Measurements from ENCODE around the gene BDKRB1. TPM values are rescaled to one million over a fixed set of nuclear protein-coding genes. Genes with fewer than 3 reads are reported as not detected.

The BDKRB1 gene
- total and polyA plus RNA-seq, 9 of the 15 experiments (the other 6 are each of a cell fraction or from before 2014, with no cell fraction given): 0.06 to 0.23 (median 0.09) TPM; not detected in 1

GRCh38 chr14:96254687-96255086, 1.3 kb upstream of the BDKRB1 start:
- no peaks in the 10 kb centered on the region for H3K79me2 ChIP-seq (ENCODE audit: control insufficient read depth, insufficient read depth, low read length)
- no peak overlapping the region for H3K4me2 ChIP-seq (ENCODE audit: insufficient read depth, low read length)
- CTCF ChIA-PET (ENCODE audit: low intra/inter-chr PET ratio): no interaction called here
- intact Hi-C loops (cut with micrococcal nuclease): no loop called here
- H3K9ac ChIP-seq (ENCODE audit: insufficient read depth in 1 of 2, low read depth in 2 of 2, low read length in 2 of 2): no peak overlapping the region
- H3K4me1 ChIP-seq (replicated peaks in 1 of 2; ENCODE audit: control insufficient read depth in 2 of 2, insufficient read depth in 2 of 2, low read length in 2 of 2): peaks cover 0 to 7% of the 10 kb centered on the region in 2 experiments; a peak in 2 of 5 replicates
- ATAC-seq (no peak), DNase-seq (ENCODE audit: extremely low read depth in 1 of 4, low spot score in 3 of 4) (no peak), FAIRE-seq (no peak)
- no peak overlapping the region for H3K4me3 ChIP-seq
- POLR2A ChIA-PET: no interaction called here
- peaks cover 9 to 13% of the 10 kb centered on the region in 2 experiments; a peak in 3 of 5 replicates for H3K27me3 ChIP-seq (ENCODE audit: control insufficient read depth in 2 of 2, insufficient read depth in 2 of 2, low read length in 2 of 2)
- no peak overlapping the region for H2AFZ ChIP-seq (ENCODE audit: low read depth, low read length)
- H4K20me1 ChIP-seq (replicated peaks; ENCODE audit: control insufficient read depth, insufficient read depth, low read length): no peaks in the 10 kb centered on the region
- no peaks in the 10 kb centered on the region for H3K36me3 ChIP-seq (ENCODE audit: control insufficient read depth, insufficient read depth, low read length)
- in situ Hi-C loops (cut with MboI): loop anchor here (25.0 kb wide), 1 partner anchor 692 kb away; no protein-coding TSS in a partner anchor
- H3K9me3 ChIP-seq (replicated peaks; ENCODE audit: control insufficient read depth, insufficient read depth, low read depth, low read length): no peaks in the 10 kb centered on the region
- H3K9me1 ChIP-seq (ENCODE audit: control insufficient read depth, insufficient read depth, low read length): no peaks in the 10 kb centered on the region
- H3K27ac ChIP-seq (ENCODE audit: extremely low read depth, low read depth, low read length): no peak overlapping the region
- 3% methylated on average over 6 of the region's 11 CpGs for WGBS (ENCODE audit: insufficient coverage, low coverage, missing lambda C conversion rate)
- no TSS peak for BruUV-seq (replicated peaks)
- TF ChIP-seq RBBP5 (IDR thresholded peaks at IDR 0.05; ENCODE audit: borderline replicate concordance, insufficient read depth, low read length, poor library complexity, severe bottlenecking) (no peak), SNIP1 (IDR thresholded peaks at IDR 0.05; ENCODE audit: low read depth) (no peak), ZNF263 (CRISPR knock-in tag; IDR thresholded peaks at IDR 0.05; ENCODE audit: borderline replicate concordance) (no peak), CHCHD3 (CRISPR knock-in tag; IDR thresholded peaks at IDR 0.05) (no peak), MAFG (tag; conservative IDR thresholded peaks at IDR 0.05) (no peak), HOXB6 (CRISPR knock-in tag; IDR thresholded peaks at IDR 0.05; ENCODE audit: borderline replicate concordance) (no peak), PRDM10 (IDR thresholded peaks at IDR 0.05; ENCODE audit: partially characterized antibody) (no peak), ZHX1 (conservative IDR thresholded peaks at IDR 0.05; ENCODE audit: low read length) (no peak), BRF1 (IDR thresholded peaks at IDR 0.05; ENCODE audit: borderline replicate concordance, extremely low read depth, insufficient read length) (no peak), TSC22D4 (tag; IDR thresholded peaks at IDR 0.05) (no peak)
- TF ChIP-seq, protein P1, sequence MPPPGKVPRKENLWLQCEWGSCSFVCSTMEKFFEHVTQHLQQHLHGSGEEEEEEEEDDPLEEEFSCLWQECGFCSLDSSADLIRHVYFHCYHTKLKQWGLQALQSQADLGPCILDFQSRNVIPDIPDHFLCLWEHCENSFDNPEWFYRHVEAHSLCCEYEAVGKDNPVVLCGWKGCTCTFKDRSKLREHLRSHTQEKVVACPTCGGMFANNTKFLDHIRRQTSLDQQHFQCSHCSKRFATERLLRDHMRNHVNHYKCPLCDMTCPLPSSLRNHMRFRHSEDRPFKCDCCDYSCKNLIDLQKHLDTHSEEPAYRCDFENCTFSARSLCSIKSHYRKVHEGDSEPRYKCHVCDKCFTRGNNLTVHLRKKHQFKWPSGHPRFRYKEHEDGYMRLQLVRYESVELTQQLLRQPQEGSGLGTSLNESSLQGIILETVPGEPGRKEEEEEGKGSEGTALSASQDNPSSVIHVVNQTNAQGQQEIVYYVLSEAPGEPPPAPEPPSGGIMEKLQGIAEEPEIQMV (tag; conservative IDR thresholded peaks at IDR 0.05; ENCODE audit: low read depth): no peak
